ENCODE measurements around the gene GTF2H2C.
"Not testable (repeated sequence)": the region's sequence is repeated elsewhere in the genome, so short reads cannot be mapped to it uniquely, and the experiment has no call there.

Gene GTF2H2C

DNA sequence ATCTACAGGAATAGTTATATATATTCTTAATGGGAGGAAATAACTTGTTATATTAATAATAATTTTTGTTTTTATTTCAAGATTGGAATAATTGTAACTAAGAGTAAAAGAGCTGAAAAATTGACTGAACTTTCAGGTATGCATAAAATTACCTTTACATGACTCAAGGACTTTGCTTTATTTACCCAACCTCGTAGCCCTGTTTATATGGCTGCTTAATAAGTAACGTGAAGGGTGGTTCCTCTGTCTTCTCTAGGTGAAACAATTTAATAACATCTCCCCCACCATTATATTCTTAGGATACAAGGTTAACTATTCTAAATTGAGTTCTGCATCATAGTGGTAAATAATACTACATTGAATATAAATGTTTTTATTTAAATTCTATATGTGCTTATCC lies 8.1 kb downstream of the GTF2H2C start:
- DNase-seq = not testable (repeated sequence)

DNA sequence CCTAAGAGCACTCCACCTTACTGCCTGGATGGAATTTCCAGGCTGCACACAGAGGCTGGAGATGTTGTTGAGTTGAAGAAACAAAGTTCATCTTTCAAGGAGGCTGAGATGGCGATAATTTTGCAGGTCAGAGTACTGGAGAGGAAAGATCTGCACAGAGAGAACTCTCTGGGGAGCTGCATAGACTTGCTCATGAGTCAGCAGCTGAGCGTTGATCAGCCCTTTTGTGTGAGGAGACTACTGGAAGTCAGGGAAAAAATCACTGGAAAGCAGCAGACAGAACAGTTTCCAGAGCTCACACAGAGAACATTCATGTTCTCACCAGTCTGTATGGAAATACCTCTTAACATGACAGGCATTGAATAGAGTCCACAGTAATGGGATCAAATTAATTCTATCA lies 23.4 kb downstream of the GTF2H2C start:
- not testable (repeated sequence) for DNase-seq

DNA sequence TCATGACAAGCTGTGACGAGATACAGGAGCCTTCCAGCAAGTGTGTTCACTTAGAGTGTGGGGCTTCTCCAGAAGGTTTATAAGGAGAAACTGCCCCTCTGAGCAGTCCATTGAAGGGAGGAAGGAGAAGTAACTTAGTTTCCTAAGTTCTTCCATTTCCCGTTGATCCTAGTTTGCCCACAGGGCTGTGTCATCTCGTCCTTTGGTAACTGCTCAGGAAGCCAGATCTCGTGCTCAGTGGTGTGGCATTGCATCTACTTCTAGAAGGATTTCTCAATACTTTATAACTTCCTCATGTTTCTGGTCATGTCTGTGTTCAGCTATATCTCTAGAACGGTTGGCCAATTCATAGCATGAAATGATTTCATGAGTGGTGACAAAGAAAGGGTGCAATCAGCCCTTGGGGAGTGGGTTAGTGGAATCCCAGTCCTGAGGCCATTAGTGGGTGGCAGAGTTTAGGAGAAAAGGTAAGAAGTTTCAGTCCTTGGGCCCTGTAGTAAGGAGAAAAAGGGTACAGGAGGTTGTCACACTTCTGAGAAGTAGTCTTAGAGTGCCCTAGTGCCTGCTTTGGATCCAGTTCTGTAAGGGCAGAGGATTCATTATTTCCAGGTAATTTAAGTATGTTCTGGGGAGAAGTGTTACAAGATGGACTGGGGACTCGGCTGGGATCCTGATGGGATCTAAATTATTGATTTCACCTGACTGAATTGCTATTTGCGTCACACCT lies 36.3 kb downstream of the GTF2H2C start:
- not testable (repeated sequence) for DNase-seq

DNA sequence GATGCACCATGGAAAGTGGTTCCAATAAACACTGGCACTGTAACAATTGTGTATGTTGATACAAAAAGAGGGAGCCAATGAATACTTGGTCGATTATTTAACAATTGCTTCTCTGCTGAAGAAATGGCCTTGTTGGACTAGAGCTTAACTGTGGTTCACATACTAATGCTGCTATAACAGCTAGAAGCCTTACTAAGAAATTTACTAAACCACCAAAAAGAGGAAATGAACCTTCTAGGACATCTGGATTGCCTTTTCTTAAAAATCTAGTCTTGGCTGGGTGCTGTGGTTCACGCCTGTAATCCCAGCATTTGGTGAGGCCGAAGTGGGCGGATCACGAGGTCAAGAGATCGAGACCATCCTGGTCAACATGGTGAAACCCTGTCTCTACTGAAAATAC lies 42.0 kb downstream of the GTF2H2C start:
- not testable (repeated sequence) for DNase-seq

DNA sequence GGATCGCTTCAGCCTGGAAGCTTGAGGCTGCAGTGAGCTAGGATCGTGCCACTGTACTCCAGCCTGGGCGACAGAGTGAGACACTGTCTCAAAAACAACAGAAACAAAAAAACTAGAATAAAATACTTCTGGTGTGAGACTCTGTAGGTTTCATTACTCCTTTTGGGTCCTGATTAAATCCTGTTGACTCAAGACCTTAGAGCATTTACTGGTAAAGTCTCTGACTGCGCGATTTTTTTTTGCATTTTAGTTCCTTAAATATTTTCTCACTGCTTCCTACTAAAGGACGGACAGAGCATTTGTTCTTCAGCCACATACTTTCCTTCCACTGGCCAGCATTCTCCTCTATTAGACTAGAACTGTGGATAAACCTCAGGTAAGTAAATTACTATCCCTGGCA lies 46.8 kb downstream of the GTF2H2C start:
- DNase-seq = not testable (repeated sequence)

DNA sequence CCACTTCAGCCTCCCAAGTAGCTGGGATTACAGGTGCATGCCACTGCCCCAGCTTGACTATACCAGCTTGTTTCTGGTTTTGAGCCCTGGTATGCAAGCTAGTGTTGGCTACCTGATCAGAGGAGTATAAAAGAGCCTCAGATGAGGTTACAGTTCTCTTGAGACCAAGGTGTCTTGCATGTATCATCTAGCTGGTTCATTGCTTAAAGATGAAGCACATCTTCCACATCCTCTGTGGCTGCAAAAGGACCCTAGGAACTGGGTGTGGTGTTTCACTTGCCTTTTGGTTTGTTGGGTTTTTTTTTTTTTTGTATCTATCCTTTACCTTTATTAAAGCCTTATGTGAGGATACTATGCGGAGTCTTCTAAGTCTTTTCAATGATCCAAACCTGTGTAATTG lies 47.8 kb downstream of the GTF2H2C start:
- not testable (repeated sequence) for DNase-seq

DNA sequence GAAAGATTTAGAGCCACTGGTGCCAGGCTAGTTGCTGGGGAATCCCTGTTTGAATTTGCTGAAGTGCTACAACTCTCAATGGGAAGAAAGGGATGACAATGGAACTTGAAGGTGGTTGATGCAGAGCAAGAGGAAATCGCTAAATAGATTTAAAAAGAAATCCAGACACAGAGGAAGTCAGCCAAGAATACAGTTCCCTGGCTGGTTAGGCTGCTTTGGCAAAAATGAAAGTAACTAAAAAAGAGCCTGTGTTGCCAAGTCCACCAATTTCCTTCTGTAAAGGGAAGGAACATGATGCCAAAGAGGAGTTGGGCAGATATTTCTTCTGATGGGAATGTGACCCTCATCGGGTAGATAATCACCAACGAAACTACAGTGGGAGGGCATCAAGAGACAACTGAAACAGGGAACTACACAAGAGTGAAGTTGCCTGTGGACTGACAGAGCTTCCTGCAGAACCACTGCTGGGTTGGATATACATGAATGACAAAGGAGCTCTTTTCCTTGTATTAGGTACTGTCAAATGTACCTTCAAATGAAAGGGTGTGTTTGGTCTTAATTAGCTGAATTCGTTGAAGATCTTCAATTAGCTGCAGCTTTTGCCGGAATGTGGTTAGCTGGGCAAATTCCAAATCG lies 49.0 kb downstream of the GTF2H2C start:
- not testable (repeated sequence) for DNase-seq

DNA sequence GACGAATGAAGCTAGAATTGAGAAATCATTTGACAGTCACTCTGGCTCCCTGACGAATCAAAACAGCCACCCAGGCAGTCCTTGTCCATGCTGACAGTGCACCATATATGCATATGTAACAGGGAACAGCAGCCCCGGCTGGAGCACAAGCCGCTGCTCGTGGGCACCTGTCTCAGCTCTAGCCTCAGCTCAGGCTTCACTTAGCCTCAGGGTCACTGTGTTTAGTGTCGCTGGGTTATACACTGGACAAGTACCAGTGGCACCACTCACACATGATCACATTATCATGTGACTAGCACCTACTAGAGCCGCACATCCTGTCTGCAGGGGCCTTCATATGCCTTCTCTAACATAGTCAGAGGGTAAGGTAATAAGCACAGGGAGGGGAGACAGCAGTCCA lies 54.9 kb downstream of the GTF2H2C start:
- DNase-seq = not testable (repeated sequence)

DNA sequence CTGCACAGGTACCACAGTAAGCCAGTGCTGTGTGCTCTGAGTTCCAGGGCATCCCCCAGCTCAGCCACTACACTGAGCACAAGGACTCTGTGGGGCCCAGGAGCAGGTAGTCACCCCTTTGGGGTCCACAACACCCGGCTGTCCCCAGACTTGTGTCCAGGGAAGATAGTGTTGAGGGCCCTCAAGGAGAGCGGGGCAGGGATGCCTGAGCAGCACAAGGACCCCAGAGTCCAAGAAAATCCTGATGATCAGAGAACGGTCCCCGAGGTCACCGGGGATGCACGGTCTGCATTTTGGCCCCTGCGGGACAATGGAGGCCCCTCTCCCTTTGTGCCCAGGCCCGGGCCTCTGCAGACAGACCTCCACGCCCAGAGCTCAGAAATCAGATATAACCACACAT lies 71.9 kb downstream of the GTF2H2C start:
- DNase-seq = not testable (repeated sequence)

Data from DMS 273 treated with DMSO at 0.1 percent for 48 hours (cell line).